GM21619 (cell line): ENCODE results near the gene CCNY.
"Not testable (repeated sequence)": the region's sequence is repeated elsewhere in the genome, so short reads cannot be mapped to it uniquely, and the experiment has no call there.

ENCODE experiments used
- ATAC-seq: cut with Tn5 transposase; IDR thresholded peaks from one replicate; pipeline ENCODE4 v1.9.1; 2021; ENCODE audit not compliant: unreplicated experiment

The CCNY gene

DNA sequence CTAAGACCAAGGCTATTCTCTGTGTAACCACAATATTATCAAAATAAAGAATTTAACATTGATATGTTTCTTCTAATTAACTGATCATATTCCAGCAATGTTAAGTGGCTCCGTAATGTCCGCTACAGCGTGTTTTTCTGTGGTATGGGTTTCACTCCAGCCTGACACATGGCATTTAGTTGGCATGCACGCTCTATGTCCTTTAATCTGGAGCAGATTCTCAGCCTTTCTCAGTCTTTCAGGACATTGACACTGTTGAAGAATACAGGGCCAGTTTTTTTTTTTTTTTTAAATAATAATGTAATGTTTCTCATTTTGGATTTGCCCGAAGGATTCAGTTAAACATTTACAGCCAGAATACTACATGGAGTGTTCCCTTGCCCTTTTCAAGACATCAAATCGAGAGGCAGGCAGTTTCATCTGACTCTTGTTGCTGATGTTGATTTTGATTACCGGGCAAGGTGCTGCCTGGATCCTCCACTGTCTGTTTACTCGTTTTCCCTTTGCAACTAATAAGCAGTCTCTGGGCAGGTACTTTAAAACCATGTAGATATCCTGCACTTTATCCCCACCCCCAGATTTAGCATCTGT, 171.3 kb downstream of the CCNY start:
- ATAC-seq: no peak

DNA sequence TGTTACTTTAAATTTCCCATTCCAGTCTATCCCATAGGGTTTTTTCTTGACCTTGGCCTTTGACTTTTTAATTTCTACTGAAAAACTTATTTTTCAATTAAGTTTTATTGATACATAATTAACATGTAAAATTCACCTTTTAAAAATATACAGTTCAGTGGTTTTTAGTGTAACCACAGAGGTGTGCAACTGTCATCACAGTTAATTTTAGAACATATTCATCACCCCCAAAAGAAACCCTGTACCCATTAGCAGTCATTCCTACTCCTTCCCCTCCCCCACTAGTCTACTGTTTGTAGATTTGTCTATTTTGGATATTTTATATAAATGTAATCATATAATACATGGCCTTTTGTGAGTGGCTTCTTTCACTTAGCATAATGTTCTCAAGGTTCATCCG, 172.3 kb downstream of the CCNY start:
- no peak for ATAC-seq

DNA sequence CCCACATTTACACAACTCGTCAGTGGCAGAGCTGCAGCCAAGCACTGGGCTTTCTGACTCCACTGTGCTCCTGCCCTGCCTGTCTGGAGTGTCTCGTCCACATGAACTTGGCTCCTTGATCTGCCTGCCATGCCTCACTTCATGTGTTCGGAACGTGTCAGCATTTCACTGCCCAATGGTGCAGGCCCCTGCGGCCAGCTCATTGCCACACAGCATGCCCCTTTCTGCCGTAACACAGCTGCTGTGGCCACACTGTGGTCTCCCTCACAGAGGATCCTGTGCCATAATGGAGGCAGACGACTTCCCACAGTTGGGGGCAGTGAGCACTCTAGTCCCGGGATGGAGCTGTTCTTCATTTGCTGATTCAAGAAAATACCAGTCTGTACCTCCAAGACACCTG, 174.6 kb downstream of the CCNY start:
- no peak for ATAC-seq

DNA sequence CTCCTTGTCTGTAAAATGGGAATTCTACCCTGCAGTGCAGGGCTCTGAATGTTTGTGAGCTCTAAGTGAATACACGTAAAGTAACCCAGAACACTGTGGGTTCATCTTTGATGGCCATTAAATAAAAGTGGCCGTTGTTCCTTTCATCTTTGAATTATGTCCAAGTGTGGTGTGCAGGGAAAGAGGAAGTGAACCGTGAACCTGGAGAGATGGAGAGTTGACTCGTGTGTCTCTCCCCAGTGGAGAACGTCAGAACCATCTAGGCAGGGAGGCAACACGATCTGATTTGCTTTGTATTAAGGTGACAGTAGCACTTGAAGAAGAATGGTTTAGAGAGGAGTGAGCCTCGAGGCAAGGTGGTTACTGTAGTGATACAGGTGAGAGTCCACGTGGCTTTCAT, 175.3 kb downstream of the CCNY start:
- no peak for ATAC-seq

DNA sequence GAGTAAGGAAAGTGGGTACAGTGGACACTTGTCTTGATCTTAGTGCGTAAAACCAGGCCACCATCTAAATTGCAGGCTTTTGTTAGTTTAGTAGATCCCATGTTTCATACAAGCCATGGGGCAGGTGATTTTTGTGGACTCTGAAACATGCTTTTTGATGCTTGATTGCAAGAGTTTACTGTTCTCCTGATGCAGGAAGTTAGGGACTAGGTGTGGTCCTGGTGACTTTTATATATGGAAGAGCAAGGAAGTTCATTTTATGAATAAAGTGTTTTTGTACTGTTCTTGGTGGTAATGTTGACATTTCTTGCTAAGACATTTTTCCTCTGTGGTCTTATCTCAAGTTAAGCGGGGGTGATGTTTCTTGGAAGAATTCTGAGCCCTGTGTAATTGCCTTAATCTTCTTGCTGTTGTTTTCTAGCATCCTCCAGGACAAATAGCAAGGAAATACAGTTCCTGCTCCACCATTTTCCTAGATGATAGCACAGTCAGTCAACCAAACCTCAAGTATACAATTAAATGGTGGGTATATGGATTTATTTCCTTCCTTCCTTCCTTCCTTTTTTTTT, 179.9 kb downstream of the CCNY start:
- no peak for ATAC-seq

DNA sequence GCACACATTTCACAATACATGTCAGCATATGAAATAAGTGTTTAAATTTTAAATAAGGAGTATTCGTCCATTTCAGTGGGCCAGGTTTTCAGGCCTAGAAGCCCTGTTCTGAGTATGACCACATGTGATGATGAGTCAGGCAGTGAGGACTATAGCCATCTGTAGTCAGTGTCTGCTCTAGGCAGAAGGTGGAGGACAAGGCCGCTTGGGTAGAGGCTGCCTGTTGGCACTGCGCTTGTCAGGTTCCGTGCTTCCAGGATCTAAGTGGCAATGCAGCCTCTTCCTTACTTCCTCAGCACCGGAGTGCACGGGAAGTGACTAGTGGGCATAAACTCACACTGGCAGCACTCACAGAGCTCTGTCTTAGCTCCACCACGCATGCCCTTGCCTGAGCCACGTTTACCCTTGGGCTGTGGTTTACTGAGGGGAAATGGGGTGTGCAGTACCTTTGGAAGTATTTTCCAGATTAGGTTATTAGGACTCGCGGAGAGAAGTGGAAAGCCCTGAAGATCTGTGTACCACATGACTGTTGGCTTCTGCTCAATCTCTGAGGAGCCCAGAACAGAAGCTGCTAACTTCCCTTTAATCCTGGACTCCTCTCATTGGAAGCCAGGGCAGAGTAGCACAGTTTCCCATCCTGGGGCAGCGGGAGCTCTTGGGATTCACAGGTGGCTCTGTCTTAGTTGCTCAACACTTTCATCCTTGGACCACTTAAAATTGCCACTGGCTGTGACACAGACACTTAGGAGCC, 181.3 kb downstream of the CCNY start:
- no peak for ATAC-seq

DNA sequence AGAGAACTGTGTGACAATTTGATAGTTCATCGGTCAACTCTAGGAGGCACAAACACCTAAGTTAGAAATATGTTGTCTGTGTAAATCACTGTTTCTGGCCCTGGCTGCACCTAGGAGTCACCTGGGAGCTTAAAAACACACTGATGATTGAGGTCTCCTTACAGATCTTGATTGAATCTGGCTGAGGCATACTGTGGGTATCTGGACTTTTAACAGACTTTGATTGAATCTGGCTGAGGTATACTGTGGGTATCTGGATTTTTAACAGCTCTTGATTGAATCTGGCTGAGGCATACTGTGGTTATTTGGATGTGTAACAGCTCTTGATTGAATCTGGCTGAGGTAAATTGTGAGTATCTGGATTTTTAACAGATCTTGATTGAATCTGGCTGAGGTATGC, 181.9 kb downstream of the CCNY start:
- ATAC-seq: not testable (repeated sequence)

DNA sequence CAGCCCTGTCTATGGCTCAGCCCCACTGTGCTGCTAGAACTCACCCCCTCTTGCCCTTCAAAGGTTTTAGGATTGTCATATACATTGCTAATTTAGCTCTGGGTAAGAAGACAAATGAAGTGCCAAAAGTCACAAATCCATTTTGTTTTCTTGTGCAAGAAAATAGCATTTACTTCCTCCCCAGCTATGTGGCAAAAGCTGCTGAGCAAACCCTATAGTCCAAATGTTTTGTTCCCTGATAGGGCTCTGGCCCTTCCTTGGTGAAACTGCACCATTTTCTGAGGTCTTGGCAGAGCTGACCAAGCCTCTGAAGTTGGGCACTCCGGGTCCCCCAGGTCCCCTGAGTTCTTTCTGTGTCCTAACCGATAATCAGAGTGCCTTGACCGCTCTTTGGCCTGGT, 184.7 kb downstream of the CCNY start:
- ATAC-seq: no peak

DNA sequence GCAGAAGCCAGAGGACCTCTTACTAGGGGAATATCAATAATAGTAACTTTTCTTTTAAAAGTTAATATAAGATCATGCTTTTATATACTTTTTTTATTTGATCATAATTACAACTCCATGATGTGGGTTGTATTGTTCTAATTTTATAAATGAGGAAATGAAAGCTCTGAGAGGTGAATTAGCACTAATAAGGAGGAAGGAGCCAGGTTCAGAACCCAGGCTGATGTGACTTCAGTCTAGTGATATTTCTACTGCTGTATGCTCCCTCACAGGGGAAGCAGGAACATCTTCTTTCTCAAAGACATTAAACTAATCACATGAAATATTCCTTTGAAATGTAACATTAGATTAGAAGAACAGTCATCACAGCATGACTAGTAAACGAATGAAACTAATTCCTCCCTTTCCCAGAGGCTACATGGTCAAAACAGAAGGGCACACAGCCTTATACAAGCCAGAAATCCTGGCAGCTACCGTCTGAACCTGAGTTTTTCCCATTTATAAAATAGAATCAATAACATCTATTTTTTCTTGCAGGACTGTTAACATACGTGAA, 187.4 kb downstream of the CCNY start:
- ATAC-seq: no peak

DNA sequence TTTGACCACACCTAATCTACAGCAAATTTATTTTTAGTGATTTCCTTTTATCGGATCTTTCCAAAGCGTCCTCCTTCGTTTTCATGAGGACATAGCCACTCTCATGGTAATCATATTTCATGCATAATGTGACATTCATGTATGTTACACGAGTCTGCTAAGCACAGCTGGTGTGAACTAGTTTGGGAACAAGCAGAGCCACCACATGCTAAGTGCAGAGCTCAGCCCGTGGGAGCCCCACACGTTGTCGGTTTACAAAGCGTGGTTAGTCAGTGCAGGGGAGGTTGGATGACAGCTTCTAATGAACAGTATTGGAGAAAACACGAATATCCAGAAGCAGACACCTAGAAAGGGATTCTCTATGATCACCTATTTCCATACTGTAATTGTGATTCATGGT, 190.4 kb downstream of the CCNY start:
- no peak for ATAC-seq

DNA sequence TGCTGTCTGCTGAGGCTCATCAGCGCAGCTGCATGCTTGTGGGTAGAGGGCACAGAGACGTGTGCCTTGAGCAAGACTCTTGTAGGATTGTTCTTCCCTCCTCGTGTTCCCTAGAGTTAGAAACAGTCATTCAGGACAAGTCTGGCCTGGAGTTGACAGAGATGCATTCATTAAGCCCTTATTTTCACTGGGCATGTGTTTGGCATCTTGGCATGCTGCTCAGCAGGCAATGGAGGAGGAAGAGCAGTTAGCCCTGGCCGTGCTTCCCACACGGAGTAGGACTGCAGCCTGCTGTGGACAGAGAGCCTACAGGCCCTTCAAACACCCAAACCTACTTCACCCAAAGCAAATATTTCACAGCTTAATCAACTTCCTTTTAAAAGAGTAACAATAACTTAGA, 195.8 kb downstream of the CCNY start:
- no peak for ATAC-seq

DNA sequence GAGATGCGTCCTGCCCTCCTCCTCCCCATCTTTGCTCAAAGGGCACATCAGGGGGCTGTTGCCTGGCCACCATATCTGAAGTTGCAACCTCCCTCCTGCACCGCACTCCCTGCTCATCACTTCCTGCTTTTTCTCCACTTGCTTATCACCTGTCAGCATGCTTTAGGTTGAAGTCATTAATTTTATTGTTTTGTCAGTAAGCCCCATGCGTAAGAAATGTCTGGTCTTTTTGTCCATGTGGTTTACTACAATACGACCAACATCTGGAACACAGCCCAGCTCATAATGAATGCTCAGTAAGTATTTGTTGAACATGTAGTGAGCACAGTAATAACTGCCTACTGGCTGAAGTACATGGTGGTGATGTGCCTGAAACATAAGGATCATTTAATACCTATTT, 197.3 kb downstream of the CCNY start:
- ATAC-seq: no peak

DNA sequence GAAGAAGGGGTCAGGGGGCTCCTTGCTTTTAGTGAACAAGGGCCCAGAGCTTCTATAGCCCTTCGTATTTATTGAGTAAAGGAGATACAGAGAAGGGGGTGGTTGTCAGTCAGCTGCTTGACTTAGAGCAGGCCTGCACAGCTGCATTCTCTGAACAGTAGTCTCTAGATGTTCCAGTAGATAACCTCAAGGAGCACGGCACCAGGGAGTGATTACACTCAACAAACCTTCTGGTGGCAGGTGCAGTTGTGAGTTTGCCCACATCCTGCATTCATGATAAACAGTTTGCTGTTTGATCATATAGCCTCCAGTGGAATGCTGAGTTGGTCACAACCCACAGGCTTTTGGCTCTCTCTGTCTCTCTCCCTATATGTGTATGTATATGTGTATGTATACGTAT, 198.8 kb downstream of the CCNY start:
- ATAC-seq: no peak

DNA sequence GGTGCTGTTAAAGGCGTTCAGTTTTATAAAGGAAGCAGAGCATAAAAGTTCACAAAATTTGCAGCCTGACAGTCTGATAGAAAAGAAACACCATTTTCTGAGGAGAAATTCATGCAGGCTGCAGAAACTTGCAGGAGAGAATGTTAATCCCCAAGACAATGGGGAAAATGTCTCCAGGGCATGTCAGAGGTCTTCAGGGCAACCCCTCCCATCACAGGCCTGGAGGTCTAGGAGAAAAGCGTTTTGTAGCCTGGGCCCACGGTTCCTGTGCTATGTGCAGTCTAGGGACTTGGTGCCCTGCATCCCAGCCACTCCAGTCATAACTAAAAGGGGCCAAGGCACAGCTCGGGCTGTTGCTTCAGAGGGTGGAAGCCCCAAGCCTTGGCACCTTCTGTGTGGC, 200.5 kb downstream of the CCNY start:
- no peak for ATAC-seq

DNA sequence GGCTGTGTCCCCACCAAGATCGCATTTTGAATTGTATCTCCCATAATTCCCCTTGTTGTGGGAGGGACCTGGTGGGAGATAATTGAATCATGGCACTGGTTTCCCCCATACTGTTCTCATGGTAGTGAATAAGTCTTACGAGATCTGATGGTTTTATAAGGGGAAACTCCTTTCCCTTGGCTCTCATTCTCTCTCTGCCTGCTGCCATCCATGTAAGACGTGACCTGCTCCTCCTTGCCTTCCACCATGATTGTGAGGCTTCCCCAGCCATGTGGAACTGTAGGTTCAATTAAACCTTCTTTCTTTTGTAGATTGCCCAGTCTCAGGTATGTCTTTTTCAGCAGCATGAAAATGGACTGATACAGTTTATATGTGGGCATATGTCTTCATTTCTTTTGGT, 201.6 kb downstream of the CCNY start:
- not testable (repeated sequence) for ATAC-seq

DNA sequence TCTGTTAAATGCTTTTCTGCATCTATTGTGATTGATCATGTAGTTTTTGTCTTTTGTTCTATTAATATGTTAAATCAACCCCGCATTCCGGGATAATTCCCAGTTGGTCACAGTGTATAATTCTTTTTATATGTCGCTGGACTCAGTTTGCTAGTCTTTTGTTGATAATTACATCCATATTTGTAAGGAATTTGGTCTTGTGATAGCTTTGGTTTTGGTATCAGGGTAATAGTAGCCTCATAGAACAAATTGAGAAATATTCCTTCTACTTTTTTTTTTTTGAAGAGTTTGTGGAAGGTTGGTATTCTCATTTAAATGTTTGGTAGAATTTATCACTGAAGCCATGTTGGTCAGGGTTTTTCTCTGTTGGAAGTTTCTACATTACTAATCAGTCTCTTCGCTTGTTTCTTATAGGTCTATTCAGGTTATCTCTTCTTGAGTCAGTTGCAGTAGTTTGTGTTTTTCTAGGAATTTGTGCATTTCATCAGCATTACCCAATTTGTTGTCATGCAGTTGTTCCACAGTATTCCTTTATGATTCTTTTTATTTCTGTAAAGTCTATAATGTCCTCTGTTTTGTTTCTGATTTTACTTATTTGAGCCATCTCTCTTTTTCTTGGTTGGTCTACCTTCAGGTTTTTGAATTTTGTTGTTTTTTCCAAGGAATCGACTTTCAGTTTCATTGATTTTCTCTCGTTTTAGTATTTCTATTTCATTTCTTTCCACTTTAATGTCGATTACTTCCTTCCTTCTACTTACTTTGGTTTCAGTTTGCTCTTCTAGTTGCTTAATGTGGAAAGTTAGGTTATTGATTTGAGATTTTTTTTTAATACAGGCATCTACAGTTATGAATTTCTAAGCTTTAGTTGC, 204.2 kb downstream of the CCNY start:
- no peak for ATAC-seq

DNA sequence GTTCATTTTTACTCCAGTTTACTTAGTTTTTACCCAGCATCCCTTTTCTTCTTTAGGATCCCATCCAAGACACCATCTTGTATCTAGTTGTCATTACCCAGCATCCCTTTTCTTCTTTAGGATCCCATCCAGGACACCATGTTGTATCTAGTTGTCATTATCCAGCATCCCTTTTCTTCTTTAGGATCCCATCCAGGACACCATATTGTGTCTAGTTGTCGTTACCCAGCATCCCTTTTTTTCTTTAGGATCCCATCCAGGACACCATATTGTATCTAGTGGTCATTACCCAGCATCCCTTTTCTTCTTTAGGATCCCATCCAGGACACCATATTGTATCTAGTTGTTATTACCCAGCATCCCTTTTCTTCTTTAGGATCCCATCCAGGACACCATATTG, 205.4 kb downstream of the CCNY start:
- ATAC-seq: no peak

DNA sequence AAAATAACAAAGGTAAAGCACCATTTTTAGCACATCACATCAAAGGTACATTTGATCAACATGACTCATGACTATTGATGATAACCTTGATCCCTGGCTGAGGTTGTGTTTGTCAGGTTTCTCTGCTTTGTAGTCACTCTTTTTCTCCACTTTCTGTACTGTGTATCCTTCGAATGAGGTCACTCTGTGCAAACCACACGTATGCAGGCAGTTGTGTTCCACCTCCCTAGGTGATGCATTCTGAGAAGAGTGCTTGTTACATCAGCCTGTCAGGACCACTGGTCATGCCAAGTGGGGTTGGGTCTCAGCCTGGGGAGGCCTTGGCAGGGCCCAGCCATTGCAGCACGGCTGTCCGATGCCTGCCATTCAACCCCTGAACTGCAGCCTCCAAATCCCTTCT, 206.0 kb downstream of the CCNY start:
- no peak for ATAC-seq

DNA sequence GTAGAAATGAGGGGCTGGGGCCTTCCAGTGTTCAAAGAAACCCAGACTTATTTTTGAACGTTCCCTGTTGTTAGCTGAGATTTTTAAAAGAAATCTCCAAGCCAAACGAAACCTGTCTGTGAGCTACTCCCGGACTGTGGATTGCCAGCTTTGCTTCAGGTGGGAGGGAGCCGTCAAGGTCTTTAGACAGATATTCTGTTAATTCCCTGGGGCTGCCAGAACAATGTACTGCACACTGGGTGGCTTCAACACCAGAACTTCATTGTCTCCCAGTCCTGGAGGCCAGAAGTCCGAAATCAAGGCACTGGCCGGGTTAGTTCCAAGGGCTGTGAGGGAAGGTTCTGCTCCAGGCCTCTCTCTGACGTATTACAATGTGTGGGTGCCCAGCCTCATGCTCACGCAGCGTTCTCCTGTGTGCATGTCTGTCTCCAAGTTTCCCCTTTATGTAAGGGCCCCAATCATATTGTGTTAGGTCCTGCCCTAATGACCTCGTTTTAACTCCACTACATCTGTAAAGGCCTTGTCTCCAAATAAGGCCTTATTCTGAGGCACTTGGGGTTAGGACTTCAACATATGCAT, 208.9 kb downstream of the CCNY start:
- no peak for ATAC-seq

DNA sequence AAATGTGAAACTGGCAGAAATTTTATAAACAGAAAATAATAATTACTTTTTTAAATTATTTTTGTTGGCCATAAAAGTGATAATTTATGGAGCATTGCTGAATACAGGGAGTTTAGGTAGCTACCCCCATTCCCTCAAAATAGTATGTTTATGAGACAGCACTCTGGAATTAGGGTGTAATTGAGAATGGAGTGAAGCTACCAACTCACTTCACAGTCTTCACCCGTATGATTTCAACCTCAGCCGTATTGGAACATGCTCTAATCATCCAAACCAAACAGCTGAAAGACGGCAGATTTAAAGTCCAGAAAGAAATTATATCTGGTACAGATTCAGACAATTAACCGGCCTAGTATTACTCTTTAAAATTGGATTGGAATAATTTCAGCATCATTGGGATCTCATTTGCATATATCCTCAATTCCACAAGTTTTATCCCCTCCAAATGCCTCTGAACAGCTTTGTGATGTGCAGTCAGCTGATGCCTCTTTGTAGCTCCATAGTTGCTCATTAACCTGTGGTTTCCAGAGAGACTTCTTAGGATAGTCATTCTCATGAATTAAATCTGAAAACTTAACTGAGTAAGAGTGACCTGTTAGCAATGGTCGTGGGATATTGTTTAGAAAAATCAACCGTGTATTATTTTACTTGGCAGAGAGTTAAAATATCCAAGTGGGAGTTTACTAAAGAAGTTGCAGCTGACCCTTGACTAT, 209.7 kb downstream of the CCNY start:
- ATAC-seq: peak; percentile 66
